Activated CD8-positive, alpha-beta T cell treated with anti-CD3 and anti-CD28 coated beads for 36 hours (primary cell): ENCODE results near the gene SAMD4A. TPM values are rescaled to one million over a fixed set of nuclear protein-coding genes. Genes with fewer than 3 reads are reported as not detected.

ENCODE experiments used
- ATAC-seq: fragments of 200-7000 bp; cut with Tn5 transposase; one replicate; pipeline ENCODE4 v1.10.0; 2021; ENCODE audit warnings: mild to moderate bottlenecking, moderate library complexity
- CTCF ChIA-PET: fragments of 350-600 bp; sonication (Branson Sonifier 250); formaldehyde crosslinking; loops from one replicate; lab custom pipeline; 2021; ENCODE audit warnings: antibody characterized with exemption; lab: Charles Lee
- POLR2A ChIA-PET: fragments of 350-600 bp; sonication (Branson Sonifier 250); formaldehyde crosslinking; loops from one replicate; lab custom pipeline; 2021; ENCODE audit warnings: antibody characterized with exemption; lab: Charles Lee
- DNase-seq: peaks from one replicate; pipeline ENCODE4 v3.0.0-alpha.2; 2020
- H3K27ac Mint-ChIP-seq: one replicate; pipeline ENCODE4 v1.8.0; 2021; ENCODE audit warnings: mild to moderate bottlenecking, mixed read lengths
- H3K27me3 Mint-ChIP-seq: one replicate; pipeline ENCODE4 v1.8.0; 2021; ENCODE audit warnings: mixed read lengths
- H3K36me3 Mint-ChIP-seq: one replicate; pipeline ENCODE4 v1.8.0; 2021; ENCODE audit warnings: low read depth, mixed read lengths
- H3K4me1 Mint-ChIP-seq: one replicate; pipeline ENCODE4 v1.8.0; 2021; ENCODE audit warnings: low read depth, mixed read lengths
- H3K4me3 Mint-ChIP-seq: one replicate; pipeline ENCODE4 v1.8.0; 2021; ENCODE audit warnings: mild to moderate bottlenecking, moderate library complexity, mixed read lengths
- H3K9me3 Mint-ChIP-seq: one replicate; pipeline ENCODE4 v1.8.0; 2021; ENCODE audit warnings: mixed read lengths
- CTCF ChIP-seq: fragments of 200-600 bp; IDR thresholded peaks from one replicate; pipeline ENCODE4 v1.8.0; 2022; ENCODE audit warnings: antibody characterized with exemption, mild to moderate bottlenecking
- intact Hi-C: fragments of 100-400 bp; cut with micrococcal nuclease; formaldehyde crosslinking; loops from one replicate; pipeline ENCODE4 v1.10.0; 2022
- total RNA-seq, 2 experiments: library from RNA; stranded (reverse); gene quantifications; one replicate each; pipeline ENCODE4 v1.2.3, GENCODE V29; 2021

The SAMD4A gene
- total RNA-seq, 2 experiments from 2014 or later, result 4.5 to 4.9 TPM

GRCh38 chr14:54817506-54817905 lies 250.6 kb downstream of the SAMD4A start:
- Mint-ChIP-seq H3K4me3 (no peak overlapping the region), H3K36me3 (no peaks in the 10 kb centered on the region), H3K27ac (no peak overlapping the region), H3K9me3 (peaks cover 2% of the 10 kb centered on the region), H3K27me3 (peaks cover 2% of the 10 kb centered on the region), H3K4me1 (no peaks in the 10 kb centered on the region)
- ChIA-PET CTCF (interaction anchor here (1.0 to 5.6 kb wide), 5 partner anchors 9 to 15 kb away, joined by 3 to 29 read pairs (median 3); no protein-coding TSS in a partner anchor), POLR2A (no interaction called here)
- intact Hi-C loops, result no loop called here
- no peak for TF ChIP-seq CTCF
- no peak for DNase-seq
- no peak for ATAC-seq

- no peak overlapping the region for H3K27ac Mint-ChIP-seq
- CTCF ChIA-PET, result interaction anchor here (1.1 to 5.6 kb wide), 5 partner anchors 11 to 170 kb away, joined by 3 to 29 read pairs (median 4); no protein-coding TSS in a partner anchor
- POLR2A ChIA-PET, result interaction anchor here (1.3 kb wide), 1 partner anchor 10 kb away, joined by 3 read pairs; no protein-coding TSS in a partner anchor
Measured at GRCh38 chr14:54818201-54819133, 251.5 kb downstream of the SAMD4A start.

GRCh38 chr14:54822685-54823084 lies 255.8 kb downstream of the SAMD4A start:
- Mint-ChIP-seq H3K9me3 (peaks cover 18% of the 10 kb centered on the region), H3K27ac (no peak overlapping the region), H3K36me3 (no peaks in the 10 kb centered on the region), H3K27me3 (peaks cover 2% of the 10 kb centered on the region), H3K4me3 (no peak overlapping the region), H3K4me1 (no peaks in the 10 kb centered on the region)
- no peak for TF ChIP-seq CTCF
- ChIA-PET CTCF (interaction anchor here (1.4 kb wide), 1 partner anchor 16 kb away, joined by 4 read pairs; no protein-coding TSS in a partner anchor), POLR2A (interaction anchor here (1.0 kb wide), 1 partner anchor 10 kb away, joined by 3 read pairs; no protein-coding TSS in a partner anchor)
- ATAC-seq, result no peak
- intact Hi-C loops, result no loop called here
- no peak for DNase-seq

More at GRCh38 chr14:54818201-54819133, 251.5 kb downstream of the SAMD4A start:
- H3K36me3 Mint-ChIP-seq, result no peaks in the 10 kb centered on the region
- no peak overlapping the region for H3K4me3 Mint-ChIP-seq
- DNase-seq, result no peak
- intact Hi-C loops, result no loop called here
- H3K27me3 Mint-ChIP-seq, result peaks cover 2% of the 10 kb centered on the region
- no peak for ATAC-seq
- H3K9me3 Mint-ChIP-seq, result peaks cover 5% of the 10 kb centered on the region
- TF ChIP-seq CTCF, result no peak
- H3K4me1 Mint-ChIP-seq, result no peaks in the 10 kb centered on the region

GRCh38 chr14:54823757-54824549 lies 257.0 kb downstream of the SAMD4A start:
- no peak for DNase-seq

More at GRCh38 chr14:54823757-54824549, 257.0 kb downstream of the SAMD4A start:
- ChIA-PET CTCF (interaction anchor here (1.0 kb wide), 1 partner anchor 10 kb away, joined by 3 read pairs; no protein-coding TSS in a partner anchor), POLR2A (interaction anchor here (0.6 kb wide), 2 partner anchors 20 to 42 kb away, joined by 3 read pairs; no protein-coding TSS in a partner anchor)
- Mint-ChIP-seq H3K4me3 (no peak overlapping the region), H3K27ac (no peak overlapping the region), H3K27me3 (peaks cover 2% of the 10 kb centered on the region), H3K4me1 (no peaks in the 10 kb centered on the region), H3K36me3 (no peaks in the 10 kb centered on the region), H3K9me3 (peaks cover 18% of the 10 kb centered on the region)
- no peak for TF ChIP-seq CTCF
- no peak for ATAC-seq
- intact Hi-C loops, result no loop called here
